Mucosa of stomach (tissue), 1 donor: ENCODE data around the gene C1orf56.

Experiments used
- H3K27me3 ChIP-seq: one replicate; pipeline ENCODE4 v1.7.0; 2013; ENCODE audit warnings: mild to moderate bottlenecking, low read length; ENCODE audit not compliant: control insufficient read depth, insufficient read depth
- H3K36me3 ChIP-seq: one replicate; pipeline ENCODE4 v1.7.0; 2013; ENCODE audit warnings: low read length; ENCODE audit not compliant: control insufficient read depth, insufficient read depth
- H3K4me1 ChIP-seq: one replicate; pipeline ENCODE4 v1.7.0; 2013; ENCODE audit warnings: mild to moderate bottlenecking, low read length; ENCODE audit not compliant: control insufficient read depth, insufficient read depth
- H3K4me3 ChIP-seq: one replicate; pipeline ENCODE4 v1.7.0; 2013; ENCODE audit warnings: low read length
- H3K9ac ChIP-seq: one replicate; pipeline ENCODE4 v1.7.0; 2013; ENCODE audit warnings: mild to moderate bottlenecking, low read length, moderate library complexity
- H3K9me3 ChIP-seq: one replicate; pipeline ENCODE4 v1.7.0; 2013; ENCODE audit warnings: mild to moderate bottlenecking, low read length, moderate library complexity; ENCODE audit not compliant: control insufficient read depth
- donor health status: Pancreatic carcinoma.

C1orf56 gene

DNA sequence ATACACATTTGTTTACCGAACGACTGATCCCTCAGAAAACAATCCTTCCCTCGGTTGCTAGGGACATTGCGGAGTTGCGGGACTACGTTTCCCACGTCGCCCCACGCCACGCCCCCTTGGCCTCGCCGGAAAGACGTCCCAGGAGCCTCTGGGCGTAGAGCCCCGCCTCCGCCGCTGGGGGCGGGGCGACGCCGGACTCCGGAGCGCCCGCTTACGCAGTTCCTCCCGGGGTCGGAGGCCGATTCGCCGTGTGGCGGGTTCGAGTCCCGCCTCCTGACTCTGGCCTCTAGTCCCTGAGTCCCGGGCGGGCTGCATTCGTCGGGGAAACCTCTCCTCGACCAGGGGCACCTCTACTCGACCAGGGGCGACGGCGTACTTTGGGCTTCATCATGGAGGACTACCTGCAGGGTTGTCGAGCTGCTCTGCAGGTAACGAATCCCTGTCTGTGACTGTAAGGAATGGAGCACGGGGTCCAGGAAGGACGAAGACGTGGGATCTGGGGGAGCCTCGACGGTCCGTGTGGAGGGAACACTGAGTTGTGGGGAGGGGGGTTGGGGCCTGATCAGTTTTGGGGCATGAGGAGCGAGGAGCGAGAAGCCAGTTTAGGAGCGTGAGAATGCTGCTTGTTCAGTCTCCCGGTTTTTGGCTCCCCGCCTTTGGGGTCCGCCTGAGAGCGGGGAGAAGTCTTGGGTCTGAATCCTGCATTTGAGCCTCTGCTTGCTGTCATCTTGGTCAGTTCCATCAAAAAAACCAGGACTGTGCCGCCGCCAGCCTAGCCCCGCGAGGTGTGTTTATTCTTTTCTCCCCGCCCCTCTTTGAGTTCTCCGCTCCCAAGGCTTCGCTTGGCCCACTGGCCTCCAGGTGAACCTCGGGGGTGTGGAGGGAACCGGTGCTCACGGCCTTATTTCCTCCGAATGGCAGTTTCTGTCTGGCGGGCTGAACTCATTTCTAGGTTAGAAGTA, 39.0 kb upstream of the C1orf56 start, which contains the start of gene PRUNE1:
Gene PRUNE1, plus strand, starts transcription at position 206 of the 962 bp plus-strand sequence. Its CDS starts 184 bp downstream, at position 390.
- peaks cover 31% of the 10 kb centered on the region for H3K4me1 ChIP-seq
- H3K9ac ChIP-seq, result peak within 1 kb of the TSS; percentile 94
- H3K36me3 ChIP-seq, result no peaks in the 10 kb centered on the region
- H3K9me3 ChIP-seq, result no peaks in the 10 kb centered on the region
- no peaks in the 10 kb centered on the region for H3K27me3 ChIP-seq
- peak within 1 kb of the TSS; percentile 97 for H3K4me3 ChIP-seq

DNA sequence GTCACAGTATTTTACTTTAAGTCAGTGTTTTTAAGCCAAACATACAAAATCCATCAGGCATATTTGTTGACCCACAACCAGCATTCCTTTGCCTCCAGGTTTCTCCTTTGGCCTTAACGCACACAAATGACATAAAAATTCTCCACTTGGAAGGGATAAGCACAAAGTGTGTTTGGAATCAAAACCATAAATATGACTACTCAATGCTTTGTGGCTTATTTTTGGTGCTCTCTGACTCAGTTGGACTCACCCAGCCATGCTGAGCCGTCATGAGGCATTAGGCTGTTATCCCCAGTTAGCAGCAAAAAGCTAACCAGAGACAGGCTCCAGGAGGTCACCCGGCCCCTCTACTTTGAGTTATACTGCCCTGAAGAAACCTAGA, 38.4 kb upstream of the C1orf56 start:
- H3K9me3 ChIP-seq, result no peaks in the 10 kb centered on the region
- no peaks in the 10 kb centered on the region for H3K27me3 ChIP-seq
- H3K4me1 ChIP-seq, result peaks cover 33% of the 10 kb centered on the region
- no peaks in the 10 kb centered on the region for H3K36me3 ChIP-seq
- H3K4me3 ChIP-seq, result peak overlapping the region; percentile 97
- H3K9ac ChIP-seq, result peak overlapping the region; percentile 94

DNA sequence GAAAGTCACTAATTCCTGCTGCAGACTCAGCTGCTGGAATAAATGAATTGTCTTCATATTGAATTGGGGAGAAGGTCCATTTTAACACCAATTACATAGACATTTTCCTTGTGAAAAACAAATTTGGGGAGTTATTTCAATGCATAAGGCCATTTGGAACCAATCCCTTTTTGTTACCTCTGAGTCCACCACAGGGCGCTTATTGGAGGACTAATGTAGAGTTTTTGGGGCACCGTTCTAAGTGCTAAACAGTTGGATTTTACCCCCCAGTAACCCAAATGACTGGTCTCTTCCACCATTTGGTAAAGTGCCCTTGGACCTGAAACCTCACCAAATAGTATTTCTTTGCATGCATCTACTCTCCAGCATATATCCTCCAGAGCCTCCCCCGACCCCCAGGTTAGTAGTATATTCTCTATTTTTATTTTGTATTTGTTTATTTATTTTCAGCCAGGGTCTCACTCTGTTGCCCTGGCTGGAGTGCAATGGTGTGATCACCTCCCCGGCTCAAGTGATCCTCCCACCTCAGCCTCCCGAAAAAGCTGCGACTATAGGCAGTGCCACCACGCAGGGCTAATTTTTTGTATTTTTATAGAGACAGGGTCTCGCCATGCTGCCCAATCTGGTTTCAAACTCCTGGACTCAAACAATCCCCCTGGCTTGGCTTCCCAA, 37.7 kb upstream of the C1orf56 start:
- no peaks in the 10 kb centered on the region for H3K36me3 ChIP-seq
- H3K4me1 ChIP-seq, result peaks cover 33% of the 10 kb centered on the region
- H3K9ac ChIP-seq, result no peak overlapping the region
- no peaks in the 10 kb centered on the region for H3K9me3 ChIP-seq
- H3K27me3 ChIP-seq, result no peaks in the 10 kb centered on the region
- H3K4me3 ChIP-seq, result no peak overlapping the region

DNA sequence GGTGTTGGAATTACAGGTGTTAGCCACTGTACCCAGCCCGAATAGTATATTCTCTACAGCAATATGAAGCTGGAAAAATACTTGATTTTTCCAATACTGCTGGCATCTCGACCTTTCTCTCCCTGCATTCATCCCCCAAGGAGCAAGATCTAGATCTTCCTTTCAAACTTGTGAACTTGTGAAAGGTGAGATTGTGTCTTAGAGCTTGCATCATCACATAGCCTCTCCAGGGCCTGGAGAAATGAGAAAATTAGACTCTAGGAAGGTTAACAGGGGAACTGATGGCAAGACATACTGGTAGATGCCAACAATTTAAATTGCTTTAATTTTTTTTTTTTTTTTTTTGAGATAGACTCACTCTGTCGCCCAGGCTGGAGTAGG, 37.2 kb upstream of the C1orf56 start:
- Histone ChIP-seq H3K4me3 (no peak overlapping the region), H3K9ac (no peak overlapping the region), H3K27me3 (no peaks in the 10 kb centered on the region), H3K4me1 (peaks cover 33% of the 10 kb centered on the region), H3K9me3 (no peaks in the 10 kb centered on the region), H3K36me3 (no peaks in the 10 kb centered on the region)

DNA sequence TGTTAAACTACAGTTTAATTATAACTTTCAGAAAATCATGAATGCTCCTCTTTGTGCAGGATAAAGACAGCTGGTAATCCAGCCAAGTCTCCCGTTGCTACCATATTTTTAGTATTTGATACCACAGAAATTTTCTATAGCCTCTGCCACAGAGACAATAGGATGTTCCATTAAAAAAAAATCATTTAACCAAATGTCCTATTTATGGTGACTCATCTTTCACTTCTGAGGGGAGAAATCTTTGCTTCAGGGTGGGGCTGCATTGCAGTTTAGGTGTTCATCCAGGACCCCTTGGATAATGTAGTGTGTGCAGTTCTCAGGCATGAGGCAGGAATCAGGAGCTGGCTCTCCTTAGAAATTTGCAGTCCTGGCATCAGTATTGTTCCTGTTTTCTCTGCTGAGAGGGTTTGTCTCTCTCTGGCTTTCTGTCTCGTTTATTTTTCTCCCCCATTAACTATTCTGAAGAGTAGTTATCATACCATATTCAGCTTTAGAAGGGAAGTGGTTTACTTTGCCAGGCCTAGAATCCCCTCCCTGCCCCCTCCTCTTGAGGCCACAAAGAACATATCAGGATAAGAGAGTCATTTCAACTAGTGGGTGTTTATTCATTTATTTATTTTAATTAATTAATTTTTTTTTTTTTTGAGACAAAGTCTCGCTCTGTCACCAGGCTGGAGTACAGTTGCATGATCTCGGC, 36.2 kb upstream of the C1orf56 start:
- H3K9me3 ChIP-seq, result no peaks in the 10 kb centered on the region
- H3K36me3 ChIP-seq, result no peaks in the 10 kb centered on the region
- peaks cover 33% of the 10 kb centered on the region for H3K4me1 ChIP-seq
- H3K4me3 ChIP-seq, result no peak overlapping the region
- no peaks in the 10 kb centered on the region for H3K27me3 ChIP-seq
- no peak overlapping the region for H3K9ac ChIP-seq

DNA sequence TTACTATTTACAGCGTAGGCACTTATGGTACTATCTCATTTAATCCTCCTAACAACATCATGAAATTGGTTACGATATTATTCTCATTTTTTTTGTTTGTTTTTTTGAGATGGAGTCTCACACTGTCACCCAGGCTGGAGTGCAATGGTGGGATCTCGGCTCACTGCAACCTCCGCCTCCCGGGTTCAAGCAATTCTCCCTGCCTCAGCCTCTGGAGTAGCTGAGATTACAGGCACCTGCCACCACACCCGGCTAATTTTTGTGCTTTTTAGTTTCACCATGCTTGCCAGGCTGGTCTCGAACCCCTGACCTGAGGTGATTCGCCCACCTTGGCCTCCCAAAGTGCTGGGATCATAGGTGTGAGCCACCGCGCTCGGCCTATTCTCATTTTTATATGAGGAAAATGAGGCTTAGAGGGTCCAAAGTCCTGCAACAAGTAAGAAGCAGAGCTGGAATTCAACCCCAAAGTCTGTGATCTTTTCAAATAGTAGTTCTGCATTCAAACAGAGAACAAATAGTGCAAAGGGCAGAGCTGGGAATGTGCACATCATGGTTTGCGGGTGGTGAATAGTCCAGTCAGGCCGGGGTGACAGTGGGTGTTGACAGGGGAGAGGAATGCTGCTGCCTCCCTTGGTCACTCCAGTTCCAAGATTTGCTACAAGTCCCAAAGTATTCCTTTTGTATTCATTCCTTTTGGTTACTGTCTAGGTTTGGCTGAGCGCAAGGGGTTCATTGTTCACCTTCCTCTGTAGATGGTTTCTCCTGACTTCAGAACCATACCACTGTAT, 34.7 kb upstream of the C1orf56 start:
- H3K27me3 ChIP-seq, result no peaks in the 10 kb centered on the region
- H3K9me3 ChIP-seq, result no peaks in the 10 kb centered on the region
- no peaks in the 10 kb centered on the region for H3K36me3 ChIP-seq
- H3K9ac ChIP-seq, result peak overlapping the region; percentile 9
- H3K4me1 ChIP-seq, result peaks cover 22% of the 10 kb centered on the region
- no peak overlapping the region for H3K4me3 ChIP-seq

DNA sequence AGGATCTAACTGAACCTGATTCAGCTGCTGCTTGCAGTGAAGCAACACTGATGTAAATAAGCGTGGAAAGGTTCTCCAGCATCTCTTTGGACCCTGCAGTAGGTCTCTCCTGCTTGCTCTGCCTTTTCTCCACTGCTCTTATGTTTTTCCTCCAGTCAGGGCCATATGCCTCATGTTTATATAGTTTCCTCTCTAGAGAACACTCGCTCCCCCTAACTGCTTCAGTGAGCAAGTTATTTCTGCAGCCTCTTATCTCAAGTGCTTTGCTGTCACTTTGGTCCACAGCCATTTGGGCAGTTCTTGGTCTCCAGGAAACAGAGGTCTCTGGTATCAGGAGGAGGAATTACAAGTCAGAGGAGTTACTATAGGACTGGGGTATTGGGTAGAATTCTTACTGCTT, 34.0 kb upstream of the C1orf56 start:
- Histone ChIP-seq H3K9ac (peak overlapping the region; percentile 9), H3K9me3 (no peaks in the 10 kb centered on the region), H3K36me3 (no peaks in the 10 kb centered on the region), H3K4me3 (no peak overlapping the region), H3K4me1 (peaks cover 20% of the 10 kb centered on the region), H3K27me3 (no peaks in the 10 kb centered on the region)

DNA sequence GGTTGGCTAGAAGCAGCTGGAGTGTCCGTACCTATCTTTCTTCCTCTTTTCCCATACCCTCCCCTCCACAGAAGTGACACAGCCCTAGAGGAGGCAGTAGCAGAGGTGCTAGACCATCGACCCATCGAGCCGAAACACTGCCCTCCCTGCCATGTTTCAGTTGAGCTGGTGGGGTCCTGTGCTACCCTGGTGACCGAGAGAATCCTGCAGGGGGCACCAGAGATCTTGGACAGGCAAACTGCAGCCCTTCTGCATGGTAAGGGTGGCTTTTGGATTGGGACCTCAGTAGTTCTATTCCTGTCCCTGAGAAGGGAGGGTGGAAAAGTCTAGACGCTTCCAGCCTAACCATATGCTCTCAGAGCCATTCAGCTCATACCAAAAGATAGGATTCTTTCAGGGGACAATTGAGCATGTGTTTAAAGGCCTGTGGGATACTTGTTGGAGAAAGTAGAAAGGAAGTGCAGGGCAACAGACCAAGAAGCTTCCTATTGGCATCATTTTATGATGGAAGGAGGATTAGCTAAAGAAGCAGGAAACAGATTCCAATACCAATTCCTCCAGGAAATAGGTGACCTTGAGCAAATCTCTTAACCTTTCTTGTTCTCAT, 22.9 kb upstream of the C1orf56 start:
- no peaks in the 10 kb centered on the region for H3K27me3 ChIP-seq
- H3K9me3 ChIP-seq, result no peaks in the 10 kb centered on the region
- H3K9ac ChIP-seq, result peak overlapping the region; percentile 41
- H3K4me1 ChIP-seq, result peaks cover 7% of the 10 kb centered on the region
- no peaks in the 10 kb centered on the region for H3K36me3 ChIP-seq
- H3K4me3 ChIP-seq, result no peak overlapping the region

DNA sequence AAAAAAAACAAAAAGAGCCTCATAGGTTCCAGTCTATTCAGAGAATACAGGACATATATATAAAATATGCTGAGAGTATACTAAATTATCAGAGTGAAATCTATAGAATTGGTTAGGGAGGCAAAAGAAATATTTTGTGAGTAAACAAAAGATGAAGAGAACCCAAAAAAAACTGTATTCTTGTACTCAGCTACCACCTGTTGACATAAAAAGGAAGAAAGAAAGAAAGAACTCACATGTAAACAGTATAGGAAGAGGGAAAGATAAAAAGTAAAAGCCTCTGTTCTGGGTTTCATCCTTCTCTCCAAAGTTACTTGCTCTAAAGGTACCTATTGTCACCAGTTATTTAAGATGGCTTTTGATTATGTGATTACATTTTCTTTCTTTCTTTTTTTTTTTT, 21.1 kb upstream of the C1orf56 start:
- Histone ChIP-seq H3K4me3 (no peak overlapping the region), H3K4me1 (peaks cover 7% of the 10 kb centered on the region), H3K36me3 (no peaks in the 10 kb centered on the region), H3K9me3 (no peaks in the 10 kb centered on the region), H3K9ac (no peak overlapping the region), H3K27me3 (no peaks in the 10 kb centered on the region)

DNA sequence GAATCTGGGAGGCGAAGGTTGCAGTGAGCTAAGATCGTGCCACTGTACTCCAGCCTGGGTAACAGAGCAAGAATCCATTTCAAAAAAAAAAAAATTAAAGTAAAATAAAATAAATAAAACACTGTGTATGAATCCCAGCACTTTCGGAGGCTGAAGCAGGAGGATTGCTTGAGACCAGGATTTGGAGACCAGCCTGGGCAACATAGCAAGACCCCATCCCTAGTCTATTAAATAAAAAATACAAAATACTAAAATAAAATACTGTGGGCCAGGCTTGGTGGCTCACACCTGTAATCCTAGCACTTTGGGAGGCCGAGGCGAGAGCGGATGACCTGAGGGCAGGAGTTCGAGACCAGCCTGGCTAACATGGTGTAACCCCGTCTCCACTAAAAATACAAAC, 15.4 kb upstream of the C1orf56 start:
- peaks cover 15% of the 10 kb centered on the region for H3K4me1 ChIP-seq
- no peaks in the 10 kb centered on the region for H3K27me3 ChIP-seq
- no peaks in the 10 kb centered on the region for H3K36me3 ChIP-seq
- H3K9me3 ChIP-seq, result no peaks in the 10 kb centered on the region
- H3K4me3 ChIP-seq, result no peak overlapping the region
- no peak overlapping the region for H3K9ac ChIP-seq

DNA sequence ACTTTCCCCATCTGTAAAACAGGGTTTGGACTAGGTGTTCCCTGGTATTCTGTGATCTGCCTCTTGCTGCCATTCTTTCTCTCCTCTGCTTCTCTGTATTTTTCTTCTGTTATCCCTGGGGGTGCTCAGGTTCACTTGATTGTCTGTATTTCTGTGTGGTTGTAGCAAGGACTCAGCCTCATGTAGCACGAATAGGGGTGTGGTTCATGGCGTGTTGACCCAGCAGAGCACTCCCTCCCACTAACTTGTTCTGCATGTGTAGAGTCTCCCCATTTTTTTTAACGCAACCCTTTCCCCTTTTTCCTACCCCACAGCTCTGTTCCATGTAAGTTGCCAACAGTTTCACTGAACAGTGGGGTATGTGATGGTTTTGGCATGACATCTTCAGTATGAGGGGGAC, 12.4 kb upstream of the C1orf56 start:
- no peaks in the 10 kb centered on the region for H3K9me3 ChIP-seq
- H3K27me3 ChIP-seq, result no peaks in the 10 kb centered on the region
- no peak overlapping the region for H3K4me3 ChIP-seq
- H3K4me1 ChIP-seq, result peaks cover 15% of the 10 kb centered on the region
- no peak overlapping the region for H3K9ac ChIP-seq
- H3K36me3 ChIP-seq, result no peaks in the 10 kb centered on the region
